Measurements from ENCODE around the gene MRPS6. TPM values are rescaled to one million over a fixed set of nuclear protein-coding genes. Genes with fewer than 3 reads are reported as not detected.
A peak's percentile ranks its signal among the peaks of the same experiment; 100 is the strongest.

MRPS6 gene
- total and polyA plus RNA-seq, 4 donors: 12.1 to 83.0 (median 17.0) TPM

- TF ChIP-seq YY1 (IDR thresholded peaks at IDR 0.05): no peak
- TF ChIP-seq CTCF (IDR thresholded peaks at IDR 0.05; ENCODE audit: low read depth, low read length, missing input control): peak; percentile 38
- peak in 1 of 2 donors; percentile 67 for TF ChIP-seq RAD21 (IDR thresholded peaks at IDR 0.05)
- no peak for TF ChIP-seq SP1 (IDR thresholded peaks at IDR 0.05)
- WGBS: 89% methylated on average over 2 of the region's 2 CpGs
- H3K4me3 ChIP-seq (ENCODE audit: low read depth in 1 of 3, low read length in 3 of 3): no peak overlapping the region
- no peak overlapping the region for H3K9ac ChIP-seq (ENCODE audit: low read depth in 1 of 2, low read length in 2 of 2)
- no peak overlapping the region for H3K27ac ChIP-seq (ENCODE audit: low read depth in 1 of 2, low read length in 2 of 2)
- peaks cover 0 to 9% (median 2%) of the 10 kb centered on the region in 4 donors for H3K4me1 ChIP-seq (ENCODE audit: control insufficient read depth in 4 of 4, insufficient read depth in 4 of 4, low read length in 3 of 4)
- no peaks in the 10 kb centered on the region for H3K27me3 ChIP-seq (ENCODE audit: control insufficient read depth in 4 of 4, insufficient read depth in 4 of 4, low read length in 3 of 4)
- H3K9me3 ChIP-seq (ENCODE audit: control insufficient read depth in 4 of 4, low read length in 3 of 4): no peaks in the 10 kb centered on the region
- H3K36me3 ChIP-seq (ENCODE audit: control insufficient read depth in 4 of 4, insufficient read depth in 3 of 4, low read depth in 1 of 4, low read length in 3 of 4): peaks cover 0 to 5% (median 2%) of the 10 kb centered on the region in 4 donors
- DNase-seq (ENCODE audit: low spot score): no peak
Measured at GRCh38 chr21:34133802-34134201, 60.4 kb downstream of the MRPS6 start.

GRCh38 chr21:34135330-34135729 lies 62.0 kb downstream of the MRPS6 start:
- no peaks in the 10 kb centered on the region for H3K27me3 ChIP-seq (ENCODE audit: control insufficient read depth in 4 of 4, insufficient read depth in 4 of 4, low read length in 3 of 4)
- TF ChIP-seq HNF4A (conservative IDR thresholded peaks at IDR 0.05) (no peak), YY1 (IDR thresholded peaks at IDR 0.05) (no peak), EGR1 (IDR thresholded peaks at IDR 0.05; ENCODE audit: low read depth in 2 of 2) (no peak), HNF4G (IDR thresholded peaks at IDR 0.05) (no peak), FOXA1 (IDR thresholded peaks at IDR 0.05) (no peak)
- no peak for DNase-seq (ENCODE audit: low spot score)
- WGBS: 96% methylated on average over 5 of the region's 5 CpGs
- H3K36me3 ChIP-seq (ENCODE audit: control insufficient read depth in 4 of 4, insufficient read depth in 3 of 4, low read depth in 1 of 4, low read length in 3 of 4): peaks cover 0 to 5% (median 2%) of the 10 kb centered on the region in 4 donors
- no peak overlapping the region for H3K9ac ChIP-seq (ENCODE audit: low read depth in 1 of 2, low read length in 2 of 2)
- H3K4me3 ChIP-seq (ENCODE audit: low read depth in 1 of 3, low read length in 3 of 3): no peak overlapping the region
- no peaks in the 10 kb centered on the region for H3K9me3 ChIP-seq (ENCODE audit: control insufficient read depth in 4 of 4, low read length in 3 of 4)
- H3K4me1 ChIP-seq (ENCODE audit: control insufficient read depth in 4 of 4, insufficient read depth in 4 of 4, low read length in 3 of 4): peaks cover 0 to 3% (median 0%) of the 10 kb centered on the region in 4 donors
- H3K27ac ChIP-seq (ENCODE audit: low read depth in 1 of 2, low read length in 2 of 2): no peak overlapping the region

GRCh38 chr21:34141373-34141772 lies 68.0 kb downstream of the MRPS6 start:
- TF ChIP-seq ATF3 (IDR thresholded peaks at IDR 0.05) (peak; percentile 63), FOXA2 (IDR thresholded peaks at IDR 0.05) (no peak), FOXA1 (IDR thresholded peaks at IDR 0.05) (no peak), HNF4G (IDR thresholded peaks at IDR 0.05) (peak; percentile 55), HNF4A (conservative IDR thresholded peaks at IDR 0.05) (peak; percentile 83 to 90), EGR1 (IDR thresholded peaks at IDR 0.05; ENCODE audit: low read depth in 2 of 2) (no peak), MAX (IDR thresholded peaks at IDR 0.05) (peak; percentile 74), RAD21 (IDR thresholded peaks at IDR 0.05) (peak; percentile 34 to 44), CTCF (IDR thresholded peaks at IDR 0.05; ENCODE audit: low read depth, low read length, missing input control) (no peak), GABPA (IDR thresholded peaks at IDR 0.05 in 1 of 2, conservative IDR thresholded peaks at IDR 0.05 in 1 of 2) (no peak), TAF1 (conservative IDR thresholded peaks at IDR 0.05) (no peak), JUND (IDR thresholded peaks at IDR 0.05) (peak in 1 of 2 donors; percentile 71), REST (IDR thresholded peaks at IDR 0.05) (peak; percentile 33), NR2F2 (IDR thresholded peaks at IDR 0.05) (peak; percentile 53), RXRA (IDR thresholded peaks at IDR 0.05) (peak; percentile 72 to 75), YY1 (IDR thresholded peaks at IDR 0.05) (peak; percentile 43), ZBTB33 (IDR thresholded peaks at IDR 0.05) (no peak), SP1 (IDR thresholded peaks at IDR 0.05) (peak; percentile 68)
- Histone ChIP-seq H3K9ac (ENCODE audit: low read depth in 1 of 2, low read length in 2 of 2) (no peak overlapping the region), H3K27me3 (ENCODE audit: control insufficient read depth in 4 of 4, insufficient read depth in 4 of 4, low read length in 3 of 4) (no peaks in the 10 kb centered on the region), H3K4me3 (ENCODE audit: low read depth in 1 of 3, low read length in 3 of 3) (no peak overlapping the region), H3K9me3 (ENCODE audit: control insufficient read depth in 4 of 4, low read length in 3 of 4) (no peaks in the 10 kb centered on the region), H3K36me3 (ENCODE audit: control insufficient read depth in 4 of 4, insufficient read depth in 3 of 4, low read depth in 1 of 4, low read length in 3 of 4) (peaks cover 0 to 2% (median 0%) of the 10 kb centered on the region in 4 donors), H3K4me1 (ENCODE audit: control insufficient read depth in 4 of 4, insufficient read depth in 4 of 4, low read length in 3 of 4) (peaks cover 3 to 11% (median 6%) of the 10 kb centered on the region in 4 donors), H3K27ac (ENCODE audit: low read depth in 1 of 2, low read length in 2 of 2) (peak overlapping the region in 1 of 2 donors; percentile 26)
- DNase-seq (ENCODE audit: low spot score): no peak
- 44% methylated on average over 4 of the region's 4 CpGs for WGBS

All from liver (tissue), 9 donors.